H9 (cell line): Measurements from ENCODE around the gene ARPC1A. TPM values are rescaled to one million over a fixed set of nuclear protein-coding genes. Genes with fewer than 3 reads are reported as not detected.

Experiments used
- DNase-seq: peaks from one replicate; pipeline ENCODE4 v3.0.0-alpha.2; 2017
- H2AFZ ChIP-seq: one replicate; pipeline ENCODE4 v1.6.1; 2013; ENCODE audit warnings: mild to moderate bottlenecking, low read length, control low read depth, moderate library complexity
- H2AK5ac ChIP-seq: 2 replicates; pipeline ENCODE4 v1.6.1; 2013; ENCODE audit warnings: low read length, control low read depth, mixed read lengths; ENCODE audit not compliant: insufficient read length
- H2BK120ac ChIP-seq: one replicate; pipeline ENCODE4 v1.6.1; 2013; ENCODE audit warnings: low read depth, mild to moderate bottlenecking, low read length, control low read depth, inconsistent platforms; ENCODE audit not compliant: poor library complexity, severe bottlenecking
- H2BK12ac ChIP-seq: 2 replicates; pipeline ENCODE4 v1.6.1; 2013; ENCODE audit warnings: low read length, control low read depth, mixed read lengths, low read depth; ENCODE audit not compliant: insufficient read length
- H2BK15ac ChIP-seq: 2 replicates; pipeline ENCODE4 v1.6.1; 2013; ENCODE audit warnings: low read depth, low read length, control low read depth
- H2BK20ac ChIP-seq: one replicate; pipeline ENCODE4 v1.6.1; 2013; ENCODE audit warnings: low read depth, mild to moderate bottlenecking, low read length, control low read depth, inconsistent platforms; ENCODE audit not compliant: poor library complexity, severe bottlenecking
- H2BK5ac ChIP-seq: 2 replicates; pipeline ENCODE4 v1.6.1; 2013; ENCODE audit warnings: low read length, control low read depth, mixed read lengths; ENCODE audit not compliant: insufficient read length
- H3K14ac ChIP-seq: 2 replicates; pipeline ENCODE4 v1.6.1; 2013; ENCODE audit warnings: low read length, control low read depth; ENCODE audit not compliant: insufficient read depth
- H3K18ac ChIP-seq: 2 replicates; pipeline ENCODE4 v1.6.1; 2013; ENCODE audit warnings: low read depth, mild to moderate bottlenecking, mixed read lengths, low read length, control low read depth; ENCODE audit not compliant: insufficient read length
- H3K23ac ChIP-seq: 2 replicates; pipeline ENCODE4 v1.6.1; 2013; ENCODE audit warnings: low read length, control low read depth, mixed read lengths, low read depth; ENCODE audit not compliant: insufficient read length
- H3K23me2 ChIP-seq: 2 replicates; pipeline ENCODE4 v1.6.1; 2013; ENCODE audit warnings: low read depth, mild to moderate bottlenecking, mixed read lengths, low read length, control low read depth; ENCODE audit not compliant: insufficient read length, poor library complexity, severe bottlenecking
- H3K27ac ChIP-seq: 2 replicates; pipeline ENCODE4 v1.5.1; 2013; ENCODE audit warnings: low read length, control low read depth, mixed read lengths, low read depth; ENCODE audit not compliant: insufficient read length
- H3K27me3 ChIP-seq: 2 replicates; pipeline ENCODE4 v1.6.1; 2013; ENCODE audit warnings: low read length, control low read depth, inconsistent platforms; ENCODE audit not compliant: insufficient read depth
- H3K4ac ChIP-seq: 2 replicates; pipeline ENCODE4 v1.6.1; 2013; ENCODE audit warnings: low read depth, mild to moderate bottlenecking, control low read depth, inconsistent platforms, low read length, moderate library complexity
- H3K4me1 ChIP-seq: 2 replicates; pipeline ENCODE4 v1.6.1; 2013; ENCODE audit warnings: low read length, control low read depth, inconsistent platforms; ENCODE audit not compliant: insufficient read depth
- H3K4me2 ChIP-seq: 2 replicates; pipeline ENCODE4 v1.6.1; 2013; ENCODE audit warnings: low read length, control low read depth, mixed read lengths; ENCODE audit not compliant: insufficient read length, insufficient read depth
- H3K56ac ChIP-seq: 2 replicates; pipeline ENCODE4 v1.6.1; 2013; ENCODE audit warnings: low read depth, mild to moderate bottlenecking, mixed read lengths, low read length, control low read depth; ENCODE audit not compliant: insufficient read length
- H3K79me1 ChIP-seq: 2 replicates; pipeline ENCODE4 v1.6.1; 2013; ENCODE audit warnings: low read depth, mild to moderate bottlenecking, moderate library complexity, low read length, control low read depth, inconsistent platforms; ENCODE audit not compliant: insufficient read depth, poor library complexity, severe bottlenecking
- H3K79me2 ChIP-seq: 2 replicates; pipeline ENCODE4 v1.6.1; 2013; ENCODE audit warnings: low read length, control low read depth, inconsistent platforms; ENCODE audit not compliant: insufficient read depth
- H3K9ac ChIP-seq: 2 replicates; pipeline ENCODE4 v1.6.1; 2013; ENCODE audit warnings: low read length, control low read depth, mixed read lengths; ENCODE audit not compliant: insufficient read length; ENCODE audit errors: extremely low read depth
- H3K9me3 ChIP-seq: one replicate; pipeline ENCODE4 v1.6.1; 2013; ENCODE audit warnings: low read depth, low read length, inconsistent platforms; ENCODE audit not compliant: control insufficient read depth
- H3T11ph ChIP-seq: one replicate; pipeline ENCODE4 v1.6.1; 2013; ENCODE audit warnings: mild to moderate bottlenecking, low read length, control low read depth, inconsistent platforms
- H4K20me1 ChIP-seq: one replicate; pipeline ENCODE4 v1.6.1; 2013; ENCODE audit not compliant: control insufficient read depth, insufficient read length, insufficient read depth
- H4K5ac ChIP-seq: 2 replicates; pipeline ENCODE4 v1.6.1; 2013; ENCODE audit warnings: low read depth, mild to moderate bottlenecking, mixed read lengths, low read length, control low read depth; ENCODE audit not compliant: insufficient read length
- H4K8ac ChIP-seq: replicated peaks from 2 replicates; pipeline ENCODE4 v1.6.1; 2013; ENCODE audit warnings: low read length, control low read depth, mixed read lengths, low read depth; ENCODE audit not compliant: insufficient read length
- H4K91ac ChIP-seq: 2 replicates; pipeline ENCODE4 v1.6.1; 2013; ENCODE audit warnings: low read depth, mild to moderate bottlenecking, moderate library complexity, mixed read lengths, low read length, control low read depth; ENCODE audit not compliant: insufficient read length
- H3K27ac Mint-ChIP-seq, 3 experiments: 2 replicates in 2 of 3; 3 replicates in 1 of 3; pipeline ENCODE4 v1.8.0; 2020 to 2021; ENCODE audit warnings: mixed read lengths in 3 of 3, mild to moderate bottlenecking in 1 of 3, moderate library complexity in 1 of 3
- H3K27me3 Mint-ChIP-seq: 2 replicates; pipeline ENCODE4 v1.8.0; 2021; ENCODE audit warnings: low read depth, mild to moderate bottlenecking, moderate library complexity, mixed read lengths
- H3K36me3 Mint-ChIP-seq, 3 experiments: 2 replicates in 2 of 3; 3 replicates in 1 of 3; pipeline ENCODE4 v1.8.0; 2020 to 2021; ENCODE audit warnings: low read depth in 3 of 3, mixed read lengths in 3 of 3; ENCODE audit not compliant: insufficient read depth in 1 of 3
- H3K4me1 Mint-ChIP-seq, 2 experiments: 2 replicates each; pipeline ENCODE4 v1.8.0; 2020; ENCODE audit warnings: mixed read lengths in 2 of 2
- H3K4me3 Mint-ChIP-seq, 2 experiments: 2 replicates in 1 of 2; 3 replicates in 1 of 2; pipeline ENCODE4 v1.8.0; 2020 to 2021; ENCODE audit warnings: mild to moderate bottlenecking in 2 of 2, mixed read lengths in 2 of 2, moderate library complexity in 1 of 2
- H3K9me3 Mint-ChIP-seq, 2 experiments: 2 replicates in 1 of 2; 3 replicates in 1 of 2; pipeline ENCODE4 v1.8.0; 2020; ENCODE audit warnings: mild to moderate bottlenecking in 2 of 2, mixed read lengths in 2 of 2, moderate library complexity in 1 of 2
- WGBS: extraction: QIAGEN DNeasy Blood & Tissue Kit; methylation state at CpG from one replicate; pipeline ENCODE4 v1.1.7; 2013; ENCODE audit warnings: missing lambda C conversion rate, low lambda C conversion rate, mixed read lengths; ENCODE audit not compliant: insufficient read length; ENCODE audit errors: extremely low coverage; 5-methylcytosine and 5-hydroxymethylcytosine counted together
- total RNA-seq: library from RNA; stranded (reverse); gene quantifications from 2 replicates; pipeline ENCODE4 v1.2.1, GENCODE V29; 2021
- TF ChIP-seq, protein P1 (sequence below): fragments of 200-600 bp; sonication (generic); conservative IDR thresholded peaks from 3 replicates; pipeline ENCODE4 v1.8.0; 2021; ENCODE audit warnings: antibody characterized with exemption, mild to moderate bottlenecking

ARPC1A gene
- total RNA-seq, 1 experiment from 2014 or later = 169 TPM

DNA sequence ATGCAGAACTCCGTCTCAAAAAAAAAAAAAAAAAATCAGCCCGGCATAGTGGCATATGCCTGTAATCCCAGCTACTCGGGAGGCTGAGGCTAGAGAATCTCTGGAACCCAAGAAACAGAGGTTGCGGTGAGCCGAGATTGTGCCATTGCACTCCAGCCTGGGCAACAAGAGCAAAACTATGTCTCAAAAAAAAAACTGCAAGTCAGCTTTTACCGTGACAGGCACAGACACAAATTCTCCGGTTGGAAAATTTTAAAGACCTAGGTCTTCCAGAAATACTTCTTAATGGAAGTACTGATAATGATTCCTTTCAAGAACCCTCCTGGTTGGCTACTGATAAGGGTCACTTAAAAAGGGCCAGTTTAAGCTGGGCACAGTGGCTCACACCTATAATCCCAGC lies 29.4 kb downstream of the ARPC1A start:
- Histone ChIP-seq H3K14ac (no peak overlapping the region), H2AK5ac (no peak overlapping the region), H4K91ac (no peak overlapping the region), H3K18ac (no peak overlapping the region), H3K79me1 (no peaks in the 10 kb centered on the region), H3K56ac (no peak overlapping the region), H3K4me2 (no peak overlapping the region), H3K9me3 (no peaks in the 10 kb centered on the region), H2BK5ac (no peak overlapping the region), H2AFZ (no peak overlapping the region), H2BK120ac (no peak overlapping the region), H2BK15ac (no peak overlapping the region), H3K23me2 (no peaks in the 10 kb centered on the region), H3K27ac (no peak overlapping the region), H2BK20ac (no peak overlapping the region), H3K9ac (no peak overlapping the region), H4K5ac (no peak overlapping the region), H4K8ac (no peak overlapping the region), H3K4ac (no peak overlapping the region), H3K4me1 (no peaks in the 10 kb centered on the region), H3K23ac (no peak overlapping the region), H3K79me2 (no peaks in the 10 kb centered on the region), H2BK12ac (no peak overlapping the region), H3T11ph (no peak overlapping the region), H3K27me3 (no peaks in the 10 kb centered on the region), H4K20me1 (no peaks in the 10 kb centered on the region)
- H3K4me3 Mint-ChIP-seq = no peak overlapping the region
- peaks cover 23 to 62% (median 47%) of the 10 kb centered on the region in 3 experiments; a peak in 6 of 7 replicates for H3K36me3 Mint-ChIP-seq
- no CpG with 5 or more reads among the region's 7 CpGs for WGBS
- H3K27ac Mint-ChIP-seq = no peak overlapping the region
- H3K27me3 Mint-ChIP-seq = no peaks in the 10 kb centered on the region
- TF ChIP-seq, protein P1, sequence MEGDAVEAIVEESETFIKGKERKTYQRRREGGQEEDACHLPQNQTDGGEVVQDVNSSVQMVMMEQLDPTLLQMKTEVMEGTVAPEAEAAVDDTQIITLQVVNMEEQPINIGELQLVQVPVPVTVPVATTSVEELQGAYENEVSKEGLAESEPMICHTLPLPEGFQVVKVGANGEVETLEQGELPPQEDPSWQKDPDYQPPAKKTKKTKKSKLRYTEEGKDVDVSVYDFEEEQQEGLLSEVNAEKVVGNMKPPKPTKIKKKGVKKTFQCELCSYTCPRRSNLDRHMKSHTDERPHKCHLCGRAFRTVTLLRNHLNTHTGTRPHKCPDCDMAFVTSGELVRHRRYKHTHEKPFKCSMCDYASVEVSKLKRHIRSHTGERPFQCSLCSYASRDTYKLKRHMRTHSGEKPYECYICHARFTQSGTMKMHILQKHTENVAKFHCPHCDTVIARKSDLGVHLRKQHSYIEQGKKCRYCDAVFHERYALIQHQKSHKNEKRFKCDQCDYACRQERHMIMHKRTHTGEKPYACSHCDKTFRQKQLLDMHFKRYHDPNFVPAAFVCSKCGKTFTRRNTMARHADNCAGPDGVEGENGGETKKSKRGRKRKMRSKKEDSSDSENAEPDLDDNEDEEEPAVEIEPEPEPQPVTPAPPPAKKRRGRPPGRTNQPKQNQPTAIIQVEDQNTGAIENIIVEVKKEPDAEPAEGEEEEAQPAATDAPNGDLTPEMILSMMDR = no peak
- H3K9me3 Mint-ChIP-seq = no peaks in the 10 kb centered on the region
- DNase-seq = no peak
- peaks cover 3 to 6% of the 10 kb centered on the region in 2 experiments; a peak in 3 of 4 replicates for H3K4me1 Mint-ChIP-seq
